Stimulated activated effector memory CD8-positive, alpha-beta T cell treated with anti-CD3 and anti-CD28 coated beads, Interleukin-12 subunit alpha, Interleukin-12 subunit beta, amount 100 ng/mL, for 72 hours (primary cell): ENCODE measurements around the gene UGGT2.
"Not testable (repeated sequence)": the region's sequence is repeated elsewhere in the genome, so short reads cannot be mapped to it uniquely, and the experiment has no call there.

Source experiments
- ATAC-seq: fragments of 150-1000 bp; cut with Tn5 transposase; 2 replicates; pipeline ENCODE4 v1.10.0; 2021
- DNase-seq, 2 donors: peaks; one replicate each; pipeline ENCODE4 v3.0.0; 2021 to 2022; ENCODE audit warnings: low spot score in 2 of 2
- H3K27ac Mint-ChIP-seq: one replicate; pipeline ENCODE4 v1.8.0; 2022; ENCODE audit warnings: mild to moderate bottlenecking, mixed read lengths
- H3K36me3 Mint-ChIP-seq: one replicate; pipeline ENCODE4 v1.8.0; 2022; ENCODE audit warnings: mild to moderate bottlenecking, mixed read lengths
- H3K4me1 Mint-ChIP-seq: one replicate; pipeline ENCODE4 v1.8.0; 2022; ENCODE audit warnings: mixed read lengths
- H3K4me3 Mint-ChIP-seq: one replicate; pipeline ENCODE4 v1.8.0; 2022; ENCODE audit warnings: mild to moderate bottlenecking, mixed read lengths
- H3K9me3 Mint-ChIP-seq: one replicate; pipeline ENCODE4 v1.8.0; 2022; ENCODE audit warnings: mixed read lengths

Gene UGGT2

DNA sequence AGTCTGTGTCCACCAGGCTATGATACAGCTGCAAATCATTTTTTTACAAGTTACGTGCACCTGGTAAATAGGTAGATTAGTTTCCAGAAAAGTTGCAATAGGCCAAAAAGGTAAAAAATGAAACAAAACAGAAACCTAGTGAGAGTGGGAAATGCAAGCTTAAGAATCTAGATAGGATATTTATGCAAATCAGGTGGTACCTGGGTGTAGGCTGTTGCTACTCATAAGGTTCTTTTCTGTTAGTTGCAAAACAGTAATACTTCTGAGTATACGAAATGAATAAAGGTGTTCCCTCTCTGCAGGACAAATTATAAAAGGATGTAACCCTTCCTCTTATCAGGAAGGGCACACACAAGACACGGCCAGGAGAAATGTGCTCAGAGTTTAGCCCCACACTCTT lies 97.9 kb downstream of the UGGT2 start:
- no peak for ATAC-seq
- Mint-ChIP-seq H3K4me3 (no peak overlapping the region), H3K4me1 (no peaks in the 10 kb centered on the region), H3K9me3 (peaks cover 6% of the 10 kb centered on the region), H3K36me3 (no peaks in the 10 kb centered on the region), H3K27ac (no peak overlapping the region)
- no peak for DNase-seq

GRCh38 chr13:95954266-95954665 lies 98.9 kb downstream of the UGGT2 start:
- H3K27ac Mint-ChIP-seq: no peak overlapping the region
- H3K4me3 Mint-ChIP-seq: no peak overlapping the region
- no peaks in the 10 kb centered on the region for H3K36me3 Mint-ChIP-seq
- no peaks in the 10 kb centered on the region for H3K4me1 Mint-ChIP-seq
- H3K9me3 Mint-ChIP-seq: peaks cover 6% of the 10 kb centered on the region
- DNase-seq (no peak), ATAC-seq (no peak)

DNA sequence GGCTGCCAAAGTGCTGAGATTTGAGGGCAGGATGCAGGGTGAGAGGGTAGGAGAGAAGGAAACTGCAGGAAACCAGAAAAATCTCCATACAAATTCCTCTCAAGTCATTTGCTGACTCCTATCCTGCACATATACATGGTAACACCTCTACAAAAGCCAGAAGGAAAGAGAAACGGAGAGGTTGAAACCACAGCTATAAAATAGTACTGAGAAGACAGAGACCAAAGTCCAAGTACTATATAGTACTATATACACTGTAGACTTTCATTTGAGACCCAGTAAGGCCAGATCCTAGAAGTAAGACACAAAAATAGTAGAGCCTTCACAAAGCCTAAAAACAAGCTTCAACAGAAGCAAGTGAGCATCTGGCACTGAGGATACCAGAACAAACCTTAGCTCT lies 103.1 kb downstream of the UGGT2 start:
- Mint-ChIP-seq H3K36me3 (no peaks in the 10 kb centered on the region), H3K27ac (no peak overlapping the region), H3K4me3 (no peak overlapping the region), H3K4me1 (no peaks in the 10 kb centered on the region), H3K9me3 (peaks cover 6% of the 10 kb centered on the region)
- DNase-seq: no peak
- ATAC-seq: no peak

DNA sequence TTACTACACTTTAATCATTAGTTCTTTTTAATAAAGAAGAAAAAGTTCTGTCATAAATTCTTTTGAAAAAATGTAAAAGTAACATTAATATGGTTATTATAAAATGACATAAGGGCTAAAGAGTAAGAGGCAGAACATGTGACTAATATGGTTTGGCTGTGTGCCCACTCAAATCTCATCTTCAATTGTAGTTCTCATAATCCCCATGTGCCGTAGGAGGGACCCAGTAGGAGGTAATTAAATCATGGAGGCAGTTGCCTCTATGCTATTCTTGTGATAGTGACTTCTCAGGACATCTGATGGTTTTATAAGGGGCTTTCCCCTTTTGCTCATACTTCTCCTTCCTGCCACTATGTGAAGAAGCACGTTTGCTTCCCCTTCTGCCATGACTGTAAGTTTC lies 104.5 kb downstream of the UGGT2 start:
- H3K4me1 Mint-ChIP-seq: no peaks in the 10 kb centered on the region
- H3K9me3 Mint-ChIP-seq: peaks cover 6% of the 10 kb centered on the region
- ATAC-seq: no peak
- no peaks in the 10 kb centered on the region for H3K36me3 Mint-ChIP-seq
- H3K4me3 Mint-ChIP-seq: no peak overlapping the region
- DNase-seq: no peak
- H3K27ac Mint-ChIP-seq: no peak overlapping the region

DNA sequence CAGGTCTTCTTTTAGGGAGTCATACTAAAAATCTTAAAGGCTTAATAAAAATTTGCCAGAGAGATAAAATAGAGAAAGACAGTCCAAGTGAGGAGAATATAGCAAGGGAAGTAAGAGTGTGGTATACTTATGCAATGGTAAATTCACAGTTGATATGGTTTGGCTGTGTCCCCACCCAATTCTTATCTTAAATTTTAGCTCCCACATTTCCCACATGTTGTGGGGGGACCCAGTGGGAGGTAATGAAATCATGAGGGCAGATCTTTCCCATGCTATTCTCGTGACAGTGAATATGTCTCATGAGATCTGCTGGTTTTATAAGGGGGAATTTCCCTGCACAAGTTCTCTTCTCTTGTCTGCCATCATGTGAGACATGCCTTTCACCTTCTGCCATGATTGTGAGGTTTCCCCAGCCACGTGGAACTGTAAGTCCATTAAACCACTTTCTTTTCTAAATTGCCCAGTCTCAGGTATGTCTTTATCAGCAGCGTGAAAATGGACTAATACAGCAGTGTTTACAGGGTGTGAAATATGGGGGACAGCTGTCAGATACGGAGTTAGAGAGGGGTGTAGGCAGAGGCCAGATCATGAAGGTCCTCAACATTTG lies 115.4 kb downstream of the UGGT2 start:
- Mint-ChIP-seq H3K4me1 (no peaks in the 10 kb centered on the region), H3K36me3 (no peaks in the 10 kb centered on the region), H3K4me3 (no peak overlapping the region), H3K27ac (no peak overlapping the region), H3K9me3 (no peaks in the 10 kb centered on the region)
- no peak for ATAC-seq
- no peak for DNase-seq

GRCh38 chr13:95931300-95932025 lies 121.7 kb downstream of the UGGT2 start:
- ATAC-seq: no peak
- no peak for DNase-seq
- Mint-ChIP-seq H3K4me1 (no peaks in the 10 kb centered on the region), H3K27ac (no peak overlapping the region), H3K9me3 (peaks cover 13% of the 10 kb centered on the region), H3K4me3 (no peak overlapping the region), H3K36me3 (no peaks in the 10 kb centered on the region)

GRCh38 chr13:95929430-95929829 lies 123.8 kb downstream of the UGGT2 start:
- Mint-ChIP-seq H3K27ac (no peak overlapping the region), H3K4me3 (no peak overlapping the region), H3K4me1 (no peaks in the 10 kb centered on the region), H3K9me3 (peaks cover 13% of the 10 kb centered on the region), H3K36me3 (no peaks in the 10 kb centered on the region)
- no peak for DNase-seq
- no peak for ATAC-seq

GRCh38 chr13:95928367-95928906 lies 124.8 kb downstream of the UGGT2 start:
- not testable (repeated sequence) for DNase-seq, H3K36me3 Mint-ChIP-seq, H3K4me3 Mint-ChIP-seq, H3K27ac Mint-ChIP-seq, H3K4me1 Mint-ChIP-seq, ATAC-seq
- H3K9me3 Mint-ChIP-seq: peaks cover 13% of the 10 kb centered on the region

GRCh38 chr13:95926231-95926630 lies 127.0 kb downstream of the UGGT2 start:
- no peaks in the 10 kb centered on the region for H3K36me3 Mint-ChIP-seq
- H3K27ac Mint-ChIP-seq: no peak overlapping the region
- ATAC-seq (no peak), DNase-seq (no peak)
- no peak overlapping the region for H3K4me3 Mint-ChIP-seq
- H3K9me3 Mint-ChIP-seq: peaks cover 9% of the 10 kb centered on the region
- no peaks in the 10 kb centered on the region for H3K4me1 Mint-ChIP-seq

DNA sequence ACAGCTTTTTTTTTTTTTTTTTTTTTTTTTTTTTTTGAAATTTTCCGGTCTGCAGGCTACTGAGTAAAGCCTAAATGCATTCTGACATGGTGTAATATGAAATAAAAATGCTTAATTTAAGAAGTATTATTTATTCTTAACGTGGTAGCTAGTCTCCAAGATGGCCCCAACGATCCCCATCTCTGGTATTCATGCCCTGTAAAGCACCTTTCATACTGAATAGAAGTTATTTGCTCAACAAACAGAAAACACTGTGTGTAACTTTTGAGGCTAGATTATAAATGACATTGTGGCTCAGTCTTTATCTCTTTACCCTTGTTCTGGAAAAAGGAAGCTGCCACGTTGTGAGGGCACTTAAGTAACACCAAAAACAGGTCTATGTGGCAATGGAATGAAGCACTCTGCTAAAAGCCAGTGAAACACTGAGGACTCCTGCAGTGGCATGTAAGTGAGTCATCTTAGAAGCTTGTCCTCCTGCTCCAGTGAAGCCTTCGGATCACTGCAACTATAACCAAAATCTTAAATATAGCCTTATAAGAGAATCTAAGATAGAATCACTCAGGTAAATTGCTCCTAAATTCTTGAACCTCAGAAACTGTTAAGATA lies 128.7 kb downstream of the UGGT2 start:
- no peak overlapping the region for H3K27ac Mint-ChIP-seq
- no peaks in the 10 kb centered on the region for H3K4me1 Mint-ChIP-seq
- H3K4me3 Mint-ChIP-seq: no peak overlapping the region
- peaks cover 3% of the 10 kb centered on the region for H3K9me3 Mint-ChIP-seq
- ATAC-seq: no peak
- no peak for DNase-seq
- H3K36me3 Mint-ChIP-seq: no peaks in the 10 kb centered on the region

GRCh38 chr13:95921485-95921884 lies 131.7 kb downstream of the UGGT2 start:
- Mint-ChIP-seq H3K4me3 (no peak overlapping the region), H3K9me3 (no peaks in the 10 kb centered on the region), H3K4me1 (no peaks in the 10 kb centered on the region), H3K36me3 (no peaks in the 10 kb centered on the region), H3K27ac (no peak overlapping the region)
- DNase-seq (no peak), ATAC-seq (no peak)

GRCh38 chr13:95920485-95920884 lies 132.7 kb downstream of the UGGT2 start:
- no peak for ATAC-seq
- no peak overlapping the region for H3K27ac Mint-ChIP-seq
- no peaks in the 10 kb centered on the region for H3K4me1 Mint-ChIP-seq
- H3K36me3 Mint-ChIP-seq: no peaks in the 10 kb centered on the region
- H3K4me3 Mint-ChIP-seq: no peak overlapping the region
- DNase-seq: no peak
- no peaks in the 10 kb centered on the region for H3K9me3 Mint-ChIP-seq

GRCh38 chr13:95918860-95919259 lies 134.3 kb downstream of the UGGT2 start:
- Mint-ChIP-seq H3K36me3 (no peaks in the 10 kb centered on the region), H3K4me3 (no peak overlapping the region), H3K27ac (no peak overlapping the region), H3K9me3 (no peaks in the 10 kb centered on the region), H3K4me1 (no peaks in the 10 kb centered on the region)
- DNase-seq (no peak), ATAC-seq (no peak)

GRCh38 chr13:95914991-95915501 lies 138.2 kb downstream of the UGGT2 start:
- DNase-seq (no peak), ATAC-seq (no peak)
- Mint-ChIP-seq H3K27ac (no peak overlapping the region), H3K4me3 (no peak overlapping the region), H3K36me3 (no peaks in the 10 kb centered on the region), H3K9me3 (peaks cover 8% of the 10 kb centered on the region), H3K4me1 (no peaks in the 10 kb centered on the region)

DNA sequence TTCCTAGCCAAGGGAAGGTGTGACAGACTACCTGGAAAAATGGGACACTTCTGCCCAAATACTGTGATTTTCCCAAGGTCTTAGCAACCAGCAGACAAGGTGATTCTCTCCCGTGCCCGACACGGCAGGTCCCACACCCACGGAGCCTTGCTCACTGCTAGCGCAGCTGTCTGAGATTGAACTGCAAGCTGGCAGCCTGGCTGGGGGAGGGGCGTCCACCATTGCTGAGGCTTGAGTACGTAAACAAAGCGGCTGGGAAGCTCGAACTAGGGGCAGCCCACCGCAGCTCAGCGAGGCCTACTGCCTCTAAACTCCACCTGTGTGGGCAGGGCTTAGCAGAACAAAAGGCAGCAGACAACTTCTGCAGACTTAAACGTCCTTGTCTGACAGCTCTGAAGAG lies 146.2 kb downstream of the UGGT2 start:
- H3K36me3 Mint-ChIP-seq: no peaks in the 10 kb centered on the region
- no peaks in the 10 kb centered on the region for H3K4me1 Mint-ChIP-seq
- H3K9me3 Mint-ChIP-seq: peaks cover 11% of the 10 kb centered on the region
- DNase-seq (no peak), ATAC-seq (no peak)
- H3K27ac Mint-ChIP-seq: no peak overlapping the region
- H3K4me3 Mint-ChIP-seq: no peak overlapping the region

- H3K9me3 Mint-ChIP-seq: no peaks in the 10 kb centered on the region
- H3K27ac Mint-ChIP-seq: no peak overlapping the region
- no peaks in the 10 kb centered on the region for H3K36me3 Mint-ChIP-seq
- ATAC-seq (no peak), DNase-seq (no peak)
- H3K4me3 Mint-ChIP-seq: no peak overlapping the region
- H3K4me1 Mint-ChIP-seq: no peaks in the 10 kb centered on the region
Measured at GRCh38 chr13:95903569-95903968, 149.6 kb downstream of the UGGT2 start.
